ENCODE measurements around the gene AGBL4.

AGBL4 gene

GRCh38 chr1:48773133-48773532, 1250.6 kb downstream of the AGBL4 start:
- TF ChIP-seq CTCF (IDR thresholded peaks at IDR 0.05; ENCODE audit: low read depth, low read length), result no peak
- no peak for DNase-seq (ENCODE audit: extremely low read depth, low read depth)

GRCh38 chr1:48772211-48772610, 1251.5 kb downstream of the AGBL4 start:
- no peak for TF ChIP-seq CTCF (IDR thresholded peaks at IDR 0.05; ENCODE audit: low read depth, low read length)
- no peak for DNase-seq (ENCODE audit: extremely low read depth, low read depth)

- no peak for DNase-seq (ENCODE audit: extremely low read depth, low read depth)
- no peak for TF ChIP-seq CTCF (IDR thresholded peaks at IDR 0.05; ENCODE audit: low read depth, low read length)
Measured at GRCh38 chr1:48771561-48771960, 1252.2 kb downstream of the AGBL4 start.

- no peak for TF ChIP-seq CTCF (IDR thresholded peaks at IDR 0.05; ENCODE audit: low read depth, low read length)
- no peak for DNase-seq (ENCODE audit: extremely low read depth, low read depth)
Measured at GRCh38 chr1:48767975-48768510, 1255.7 kb downstream of the AGBL4 start.

GRCh38 chr1:48765335-48765734, 1258.4 kb downstream of the AGBL4 start:
- no peak for TF ChIP-seq CTCF (IDR thresholded peaks at IDR 0.05; ENCODE audit: low read depth, low read length)
- DNase-seq (ENCODE audit: extremely low read depth, low read depth), result no peak

- TF ChIP-seq CTCF (IDR thresholded peaks at IDR 0.05; ENCODE audit: low read depth, low read length), result no peak
- DNase-seq (ENCODE audit: extremely low read depth, low read depth), result no peak
Measured at GRCh38 chr1:48761986-48762385, 1261.8 kb downstream of the AGBL4 start.

- no peak for TF ChIP-seq CTCF (IDR thresholded peaks at IDR 0.05; ENCODE audit: low read depth, low read length)
- DNase-seq (ENCODE audit: extremely low read depth, low read depth), result peak; percentile 59
Measured at GRCh38 chr1:48761411-48761810, 1262.3 kb downstream of the AGBL4 start.

All from AG09319 (cell line).